GM15510 (cell line): ENCODE results near the gene KPNA4.
A peak's percentile ranks its signal among the peaks of the same experiment; 100 is the strongest.

Experiments
- POLR2A ChIP-seq: IDR thresholded peaks from 3 replicates; pipeline ENCODE4 v1.6.1; 2011; ENCODE audit warnings: borderline replicate concordance; ENCODE audit not compliant: insufficient read length; ENCODE audit errors: extremely low read depth

Gene KPNA4, protein sequence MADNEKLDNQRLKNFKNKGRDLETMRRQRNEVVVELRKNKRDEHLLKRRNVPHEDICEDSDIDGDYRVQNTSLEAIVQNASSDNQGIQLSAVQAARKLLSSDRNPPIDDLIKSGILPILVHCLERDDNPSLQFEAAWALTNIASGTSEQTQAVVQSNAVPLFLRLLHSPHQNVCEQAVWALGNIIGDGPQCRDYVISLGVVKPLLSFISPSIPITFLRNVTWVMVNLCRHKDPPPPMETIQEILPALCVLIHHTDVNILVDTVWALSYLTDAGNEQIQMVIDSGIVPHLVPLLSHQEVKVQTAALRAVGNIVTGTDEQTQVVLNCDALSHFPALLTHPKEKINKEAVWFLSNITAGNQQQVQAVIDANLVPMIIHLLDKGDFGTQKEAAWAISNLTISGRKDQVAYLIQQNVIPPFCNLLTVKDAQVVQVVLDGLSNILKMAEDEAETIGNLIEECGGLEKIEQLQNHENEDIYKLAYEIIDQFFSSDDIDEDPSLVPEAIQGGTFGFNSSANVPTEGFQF

DNA sequence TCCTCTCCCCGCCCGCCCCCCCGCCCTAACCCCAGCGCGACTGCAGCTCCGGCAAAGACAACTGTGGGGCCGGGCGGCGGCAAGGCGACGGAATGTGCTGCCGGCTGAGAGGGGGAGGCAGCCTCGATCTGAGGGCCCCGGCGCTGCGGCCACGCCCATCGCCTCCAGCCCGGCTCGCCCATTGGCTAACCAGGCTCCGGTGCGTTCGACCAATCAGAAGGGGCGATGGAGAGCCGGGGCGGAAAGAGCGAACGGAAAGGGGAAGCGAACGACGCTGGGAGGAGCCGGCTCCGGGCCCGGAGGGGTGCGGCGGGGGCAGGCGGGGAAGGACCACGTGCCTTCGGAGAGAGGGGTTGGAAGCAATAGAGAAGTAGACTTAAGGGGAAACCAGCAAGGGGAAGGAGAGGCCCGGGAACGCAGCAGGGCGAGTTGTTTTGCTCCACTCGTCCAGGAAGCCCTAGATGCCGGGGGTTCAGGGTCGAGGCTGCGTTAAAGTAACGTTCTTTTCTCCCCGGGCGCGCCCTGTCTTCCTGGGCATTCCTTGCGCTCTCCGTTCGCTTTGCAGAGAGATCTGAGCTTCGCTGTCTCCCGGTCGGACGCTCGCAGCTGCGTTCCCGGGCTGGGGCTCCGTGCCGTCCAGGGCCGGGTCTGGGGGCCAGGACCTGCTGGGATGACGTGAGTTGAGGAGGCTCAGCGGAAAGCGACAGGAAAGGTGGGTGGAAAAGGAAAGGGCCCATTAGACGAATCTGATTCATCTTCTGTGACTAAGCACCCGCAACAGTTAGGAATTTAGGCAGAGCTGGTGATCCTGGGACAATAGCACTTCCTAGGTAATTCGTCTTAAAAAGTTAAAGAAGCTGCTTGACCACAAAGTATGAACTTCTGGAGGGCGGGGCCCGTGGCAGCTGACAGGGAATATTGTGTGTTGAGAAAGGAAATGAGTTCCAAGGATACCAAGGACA lies at the start of gene KPNA4:
TSS of gene KPNA4 (minus strand) at position 130 of the 962 bp plus-strand sequence. CDS start 289 bp downstream, outside the sequence.
- TF ChIP-seq POLR2A, result peak; percentile 80

DNA sequence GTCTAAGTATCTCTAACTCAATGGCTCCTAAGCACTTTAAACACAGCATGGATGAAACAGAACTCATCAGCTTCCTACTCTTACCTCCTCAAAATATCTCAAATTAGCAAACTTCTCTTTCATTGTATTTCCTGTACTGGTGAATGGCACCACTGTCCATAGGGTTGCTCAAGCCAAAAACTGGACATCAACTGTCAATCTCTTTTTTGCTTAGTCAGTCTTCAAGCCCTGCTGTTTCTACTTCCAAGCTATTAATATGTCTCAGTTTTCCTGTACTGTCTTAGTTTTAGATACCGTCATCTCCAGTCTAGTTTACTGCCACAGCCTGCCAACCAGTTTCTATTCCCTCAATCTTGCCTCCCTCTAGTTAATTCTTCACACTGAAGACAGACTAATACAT lies 48.3 kb upstream of the KPNA4 start:
- no peak for TF ChIP-seq POLR2A

DNA sequence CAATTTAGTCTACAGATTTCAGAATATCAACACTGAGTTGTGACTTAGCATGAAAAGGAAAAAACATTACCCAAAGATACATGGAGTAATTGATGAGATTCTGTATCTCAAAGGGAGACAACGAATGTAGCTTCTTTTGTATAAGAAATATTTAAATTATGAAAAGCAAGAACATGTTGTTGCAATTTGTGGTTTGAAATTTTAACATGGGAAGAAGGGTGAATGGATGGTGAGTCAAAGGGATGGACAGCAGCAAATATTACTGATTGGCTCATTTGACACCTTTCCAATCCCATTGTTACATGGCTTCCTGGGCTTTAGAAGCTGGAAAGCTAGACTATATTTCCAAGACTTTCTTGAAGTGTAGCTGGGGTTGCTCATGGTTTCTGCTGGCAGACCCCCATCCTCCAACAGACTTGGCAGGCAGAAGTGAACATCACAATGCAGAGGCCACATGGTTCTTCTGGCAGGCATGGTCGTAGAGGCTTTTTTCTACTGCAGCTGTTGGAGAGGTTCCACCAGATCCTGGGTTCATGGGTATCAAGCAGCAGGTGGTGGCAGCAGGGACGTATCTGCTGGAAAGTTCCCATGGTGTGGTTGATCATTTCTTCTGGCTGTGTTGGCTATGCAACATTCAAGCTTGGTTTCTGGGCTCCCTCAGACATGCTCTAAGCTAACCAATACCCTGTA lies 47.2 kb upstream of the KPNA4 start:
- no peak for TF ChIP-seq POLR2A

DNA sequence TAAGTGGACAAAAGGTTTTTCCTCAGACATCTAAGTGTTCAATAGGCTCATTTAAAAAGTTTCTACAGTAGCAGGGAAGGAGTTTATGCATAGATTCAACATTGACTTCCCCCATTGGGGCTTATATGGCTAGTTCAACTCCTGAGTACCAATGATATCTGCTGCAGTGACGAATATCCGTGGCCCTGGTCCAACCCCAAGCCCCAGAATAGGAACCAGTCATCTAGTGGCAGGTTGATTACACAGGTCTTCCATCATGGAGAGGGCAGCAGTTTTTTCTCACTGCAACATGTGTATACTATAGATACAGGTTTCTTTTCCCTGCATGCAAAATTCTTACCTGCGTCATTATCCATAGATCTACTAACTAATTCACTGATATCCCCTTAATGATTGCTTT lies 45.8 kb upstream of the KPNA4 start:
- no peak for TF ChIP-seq POLR2A

DNA sequence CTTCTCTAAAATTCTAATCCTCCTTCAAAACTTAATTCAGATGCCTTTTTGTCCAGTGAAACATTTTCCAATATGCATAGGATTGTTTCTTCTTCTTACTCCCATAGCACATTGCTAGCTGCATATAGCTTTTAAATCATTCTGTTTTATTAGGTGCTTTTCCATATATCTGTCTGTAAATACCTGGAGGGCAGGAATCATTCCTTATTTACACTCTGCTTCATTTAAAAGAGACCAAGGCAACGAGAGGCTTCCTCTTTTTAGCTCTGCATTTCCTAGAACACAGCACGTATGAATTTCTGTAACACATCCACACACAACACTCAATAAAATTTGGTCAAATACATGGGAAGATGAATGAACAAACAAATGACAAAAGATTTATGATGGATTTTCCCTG lies 43.5 kb upstream of the KPNA4 start:
- no peak for TF ChIP-seq POLR2A

DNA sequence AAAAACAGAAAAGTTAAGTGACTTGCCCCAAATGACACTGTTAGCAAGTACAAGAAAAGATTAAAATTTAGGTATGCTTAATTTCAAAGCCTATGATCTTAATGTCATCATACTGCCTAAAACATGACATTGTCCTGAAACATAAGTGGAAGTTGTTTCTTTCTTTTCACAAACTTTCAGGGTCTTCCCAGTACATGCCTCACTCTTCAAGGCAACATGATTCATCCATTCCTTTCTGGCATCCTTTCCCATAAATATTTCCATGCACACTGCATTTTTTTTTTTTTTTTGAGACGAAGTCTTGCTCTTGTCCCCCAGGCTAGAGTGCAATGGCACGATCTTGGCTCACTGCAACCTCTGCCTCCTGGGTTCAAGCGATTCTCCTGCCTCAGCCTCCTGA lies 42.5 kb upstream of the KPNA4 start:
- TF ChIP-seq POLR2A, result no peak

DNA sequence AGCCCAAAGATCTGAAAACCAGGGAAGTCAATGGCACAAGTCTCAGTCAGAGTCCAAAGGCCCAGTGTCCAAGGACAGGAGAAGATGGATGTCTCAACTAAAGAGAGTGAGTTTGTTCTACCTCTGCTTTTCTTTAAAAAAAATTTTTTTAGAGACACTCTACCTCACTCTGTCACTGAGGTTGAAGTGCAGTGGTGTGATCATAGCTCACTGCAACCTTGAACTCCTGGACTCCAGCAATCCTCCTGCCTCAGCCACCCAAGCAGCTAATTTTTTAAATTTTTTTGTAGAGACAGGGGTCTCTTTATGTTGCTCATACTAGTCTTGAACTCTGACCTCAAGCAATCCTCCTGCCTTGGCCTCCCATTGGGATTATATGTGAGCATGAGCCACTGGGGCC lies 39.9 kb upstream of the KPNA4 start:
- TF ChIP-seq POLR2A, result no peak

DNA sequence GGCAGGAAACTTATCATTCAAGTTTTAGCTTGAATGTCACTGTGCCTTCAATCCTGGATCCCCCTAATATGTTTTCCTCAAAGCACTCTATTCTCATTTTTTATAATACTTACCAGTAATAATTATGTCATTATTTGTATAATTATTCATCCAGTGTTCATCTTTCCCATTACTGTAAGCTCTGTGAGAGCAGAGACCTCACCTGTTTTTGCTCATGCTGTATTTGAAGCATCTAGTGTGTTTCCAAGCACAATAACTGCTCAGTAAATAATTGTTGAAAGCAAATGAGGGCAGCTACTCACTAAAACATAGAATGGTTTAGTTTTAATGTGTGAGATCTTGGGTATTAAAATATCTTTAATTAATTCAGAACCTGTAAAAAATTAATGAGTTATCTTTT lies 36.9 kb upstream of the KPNA4 start:
- TF ChIP-seq POLR2A, result no peak

DNA sequence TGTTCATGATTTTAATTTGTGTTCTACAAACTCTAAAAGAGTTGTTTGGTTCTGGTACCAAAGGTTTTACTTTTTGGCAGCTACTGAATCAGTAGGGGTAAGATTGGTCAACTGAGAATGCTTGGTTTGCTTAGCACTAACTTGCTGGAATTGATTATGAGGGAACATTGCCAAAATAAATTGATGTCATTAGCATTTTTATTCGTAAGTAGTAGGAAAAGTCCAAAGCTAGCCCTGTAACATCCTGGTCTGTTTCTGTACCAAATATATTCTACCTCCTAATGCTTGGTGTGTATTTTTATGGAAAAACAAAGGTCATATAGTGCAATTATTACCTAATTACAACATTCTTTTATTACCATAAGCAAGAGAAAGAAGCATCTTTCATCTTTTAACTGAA lies 35.9 kb upstream of the KPNA4 start:
- no peak for TF ChIP-seq POLR2A

DNA sequence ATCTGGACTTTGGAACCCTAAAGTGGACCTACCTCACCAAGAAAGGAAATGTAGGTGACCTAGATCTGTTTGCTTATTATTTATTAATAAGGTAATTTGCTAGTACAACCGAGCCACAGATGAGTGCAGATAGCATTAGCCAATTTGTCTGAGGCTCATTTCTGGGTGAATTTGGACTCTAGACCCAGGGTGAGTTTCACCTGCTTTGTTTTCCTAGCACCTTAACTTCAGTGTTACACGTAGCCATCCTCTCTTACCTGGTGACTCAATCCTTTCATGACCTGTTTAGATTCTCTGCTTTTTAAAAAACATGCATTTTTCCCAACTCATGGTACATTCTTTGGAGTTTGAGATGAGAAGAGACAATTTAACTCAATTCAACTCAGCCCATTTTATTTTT lies 33.5 kb upstream of the KPNA4 start:
- no peak for TF ChIP-seq POLR2A

DNA sequence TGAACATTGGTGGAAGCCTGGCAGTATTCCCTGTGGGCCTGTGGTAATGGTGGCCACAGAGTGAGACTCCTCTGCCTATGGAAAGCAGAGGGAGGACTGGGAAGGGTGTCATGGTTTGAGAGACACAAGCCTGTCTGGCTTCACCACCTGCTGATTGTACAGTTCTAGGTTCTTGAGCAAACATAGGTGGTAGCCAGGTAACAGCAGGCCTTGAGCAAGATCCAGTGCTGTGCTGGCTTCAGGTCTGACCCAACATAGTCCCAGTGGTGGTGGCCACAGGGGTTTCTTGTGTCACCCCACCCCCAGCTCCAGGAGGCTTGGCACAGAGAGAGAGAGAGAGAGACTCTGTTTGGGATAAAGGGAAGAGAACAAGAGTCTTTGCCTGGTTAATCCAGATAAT lies 22.7 kb upstream of the KPNA4 start:
- TF ChIP-seq POLR2A, result no peak

DNA sequence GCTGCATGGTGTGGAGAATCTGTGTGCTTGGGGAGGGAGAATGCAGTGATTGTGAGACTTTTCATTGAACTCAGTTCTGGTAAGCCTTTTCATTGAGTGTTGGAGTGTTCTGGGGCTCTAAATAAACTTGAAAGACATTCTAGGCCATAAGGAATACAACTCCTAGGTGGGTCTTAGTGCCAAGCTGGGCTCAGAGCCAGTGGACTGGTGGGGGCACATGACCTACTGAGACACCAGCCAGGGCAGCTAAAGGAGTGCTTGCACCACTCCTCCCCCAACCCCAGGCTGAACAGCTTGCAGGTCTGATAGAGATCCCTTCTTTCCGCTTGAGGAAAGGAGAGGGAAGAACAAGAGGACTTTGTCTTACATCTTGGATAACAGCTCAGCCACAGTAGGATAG lies 21.7 kb upstream of the KPNA4 start:
- no peak for TF ChIP-seq POLR2A

DNA sequence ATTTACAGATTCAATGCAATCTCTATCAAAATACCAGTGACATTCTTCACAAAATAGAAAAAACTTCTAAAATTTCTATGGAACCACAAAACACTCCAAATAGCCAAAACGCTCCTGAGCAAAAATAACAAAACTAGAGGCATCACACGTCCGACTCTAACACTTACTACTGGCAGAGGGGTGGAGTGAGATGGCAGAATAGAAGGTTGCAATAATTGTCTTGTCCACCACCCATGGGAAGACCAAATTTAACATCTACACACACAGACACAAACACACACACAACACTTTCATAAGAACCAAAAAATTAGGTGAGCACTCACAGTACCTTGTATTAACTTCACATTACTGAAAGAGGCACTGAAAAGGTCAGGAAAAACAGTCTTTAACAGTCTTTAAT lies 21.3 kb upstream of the KPNA4 start:
- no peak for TF ChIP-seq POLR2A

DNA sequence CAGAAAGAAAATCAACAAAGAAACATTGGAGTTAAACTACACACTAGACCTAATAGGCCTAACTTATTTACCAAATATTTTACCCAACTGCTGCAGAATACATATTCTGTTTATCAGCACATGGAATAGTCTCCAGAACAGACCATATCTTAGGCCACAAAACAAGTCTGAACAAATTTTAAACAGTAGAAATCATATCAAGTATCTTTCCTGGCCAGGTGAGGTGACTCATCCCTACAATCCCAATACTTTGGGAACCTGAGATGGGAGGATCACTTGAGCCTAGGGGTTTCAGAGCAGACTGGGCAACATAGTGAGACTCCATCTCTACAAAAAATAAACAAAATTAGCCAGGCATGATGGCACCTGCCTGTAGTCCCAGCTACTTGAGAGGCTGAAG lies 18.1 kb upstream of the KPNA4 start:
- no peak for TF ChIP-seq POLR2A

DNA sequence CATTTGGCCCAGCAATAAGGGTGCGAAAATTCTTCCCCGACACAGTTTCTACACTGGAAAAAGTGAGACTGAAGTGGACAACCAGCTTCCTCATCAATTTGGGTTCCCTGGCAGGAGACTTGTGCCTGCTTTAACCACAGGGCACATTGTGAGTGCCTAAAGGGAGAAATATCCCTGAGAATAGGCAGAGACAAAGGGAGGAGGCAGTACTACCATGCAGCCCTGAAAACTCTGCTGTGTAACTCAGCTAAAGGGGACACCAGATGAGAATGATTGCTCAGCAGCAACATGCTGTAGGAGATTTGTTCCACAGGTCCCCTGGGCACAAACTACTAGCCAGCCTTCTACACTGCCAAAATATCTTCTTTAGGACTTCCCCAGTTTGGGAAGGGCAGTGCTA lies 15.6 kb upstream of the KPNA4 start:
- TF ChIP-seq POLR2A, result no peak

DNA sequence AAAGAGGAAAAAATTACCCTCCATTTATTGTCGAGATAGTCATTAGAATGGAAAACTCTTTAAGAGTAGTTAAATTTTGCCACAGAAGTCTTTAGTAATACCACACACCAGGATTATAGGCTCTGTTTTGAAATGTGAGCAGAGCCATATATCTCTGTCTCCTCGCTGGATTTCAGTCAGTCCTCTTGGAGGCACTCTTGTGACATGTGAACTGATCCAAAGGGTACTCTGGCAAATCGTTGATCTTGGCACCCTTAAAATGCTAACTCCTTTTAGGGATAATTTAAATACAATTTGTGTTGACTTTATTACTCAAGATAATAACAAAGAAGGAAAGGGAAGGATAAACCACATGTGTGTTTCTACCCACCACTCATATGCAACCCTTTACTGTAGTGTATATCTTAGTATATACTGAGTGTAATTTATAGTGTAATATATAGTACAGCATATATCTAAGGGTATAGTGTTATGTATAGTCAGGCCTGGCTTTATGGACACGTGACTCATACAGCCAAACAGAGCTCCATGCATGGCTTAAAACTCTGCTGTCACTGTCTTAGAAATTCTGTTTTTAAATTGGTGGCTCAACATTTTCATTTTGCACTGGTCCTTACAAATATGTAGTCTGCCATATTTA lies 12.3 kb upstream of the KPNA4 start:
- no peak for TF ChIP-seq POLR2A
